GM21529 (cell line): ENCODE results near the gene FKTN.
"Not testable (repeated sequence)": the region's sequence is repeated elsewhere in the genome, so short reads cannot be mapped to it uniquely, and the experiment has no call there.

Source experiments
- ATAC-seq: cut with Tn5 transposase; IDR thresholded peaks from one replicate; pipeline ENCODE4 v1.9.1; 2021; ENCODE audit not compliant: unreplicated experiment

Gene FKTN

GRCh38 chr9:105557804-105558610 is at the start of gene FKTN:
TSS of gene FKTN (plus strand) at chr9:105558131. CDS start at chr9:105575033, 16,902 bp downstream.
- ATAC-seq: peak; percentile 95

GRCh38 chr9:105508530-105508929 is 49.4 kb upstream of the FKTN start:
- ATAC-seq: no peak

- ATAC-seq: peak; percentile 71
Measured at GRCh38 chr9:105510024-105510423, 47.9 kb upstream of the FKTN start.

GRCh38 chr9:105511446-105511845 is 46.5 kb upstream of the FKTN start:
- ATAC-seq: no peak

- ATAC-seq: no peak
Measured at GRCh38 chr9:105515811-105516413, 42.0 kb upstream of the FKTN start.

- ATAC-seq: not testable (repeated sequence)
Measured at GRCh38 chr9:105519710-105520369, 38.1 kb upstream of the FKTN start.

- not testable (repeated sequence) for ATAC-seq
Measured at GRCh38 chr9:105520992-105521391, 36.9 kb upstream of the FKTN start.

- peak; percentile 94 for ATAC-seq
Measured at GRCh38 chr9:105522618-105523385, 35.1 kb upstream of the FKTN start.

GRCh38 chr9:105531530-105531929 is 26.4 kb upstream of the FKTN start:
- no peak for ATAC-seq

- peak; percentile 70 for ATAC-seq
Measured at GRCh38 chr9:105535920-105536668, 21.8 kb upstream of the FKTN start.

- ATAC-seq: no peak
Measured at GRCh38 chr9:105539452-105539851, 18.5 kb upstream of the FKTN start.

GRCh38 chr9:105541838-105542237 is 16.1 kb upstream of the FKTN start:
- peak; percentile 97 for ATAC-seq

GRCh38 chr9:105554042-105554441 is 3.9 kb upstream of the FKTN start:
- ATAC-seq: no peak

GRCh38 chr9:105572455-105572854 is 14.5 kb downstream of the FKTN start:
- ATAC-seq: no peak

GRCh38 chr9:105579952-105580351 is 22.0 kb downstream of the FKTN start:
- ATAC-seq: not testable (repeated sequence)

- not testable (repeated sequence) for ATAC-seq
Measured at GRCh38 chr9:105581550-105581949, 23.6 kb downstream of the FKTN start.

- no peak for ATAC-seq
Measured at GRCh38 chr9:105593145-105593544, 35.2 kb downstream of the FKTN start.

- peak; percentile 80 for ATAC-seq
Measured at GRCh38 chr9:105608721-105609598, 51.0 kb downstream of the FKTN start.

GRCh38 chr9:105621001-105621400 is 63.1 kb downstream of the FKTN start:
- no peak for ATAC-seq
